Gastroesophageal sphincter (tissue), 4 donors: ENCODE data around the gene PRCP. TPM values are rescaled to one million over a fixed set of nuclear protein-coding genes. Genes with fewer than 3 reads are reported as not detected.

ENCODE experiments used
- ATAC-seq: fragments of 150-250 bp; one replicate; pipeline ENCODE4 v1.9.1; 2016; ENCODE audit warnings: mild to moderate bottlenecking, moderate library complexity
- H3K27ac ChIP-seq, 4 donors: fragments of 200-600 bp; sonication (generic) in 3 of 4; 1 replicate in 3 of 4; 2 replicates in 1 of 4; pipeline ENCODE4 v1.5.1; 2016 to 2019
- H3K27me3 ChIP-seq: fragments of 200-600 bp; sonication (generic); one replicate; pipeline ENCODE4 v1.5.1; 2019
- H3K36me3 ChIP-seq, 2 donors: fragments of 200-600 bp; sonication (generic); one replicate each; pipeline ENCODE4 v1.5.1; 2019; ENCODE audit warnings: control low read depth in 1 of 2
- H3K4me1 ChIP-seq, 3 donors: fragments of 200-600 bp; sonication (generic); 1 replicate in 2 of 3; 2 replicates in 1 of 3; pipeline ENCODE4 v1.5.1; 2016 to 2019; ENCODE audit warnings: control low read depth in 2 of 3
- H3K4me3 ChIP-seq, 2 donors: fragments of 200-600 bp; sonication (generic); one replicate each; pipeline ENCODE4 v1.5.1; 2019; ENCODE audit warnings: mild to moderate bottlenecking in 1 of 2, moderate library complexity in 1 of 2
- H3K9me3 ChIP-seq, 3 donors: fragments of 200-600 bp; sonication (generic); one replicate each; pipeline ENCODE4 v1.5.1; 2017 to 2019; ENCODE audit warnings: control low read depth in 2 of 3
- CTCF ChIP-seq, 4 experiments: fragments of 200-600 bp in 2 of 4; fragments of 450-650 bp in 2 of 4; sonication (generic) in 1 of 4; IDR thresholded peaks; one replicate each; pipeline ENCODE4 v1.5.1; 2017 to 2019; ENCODE audit warnings: antibody characterized with exemption in 4 of 4, mild to moderate bottlenecking in 2 of 4, moderate library complexity in 2 of 4
- EP300 ChIP-seq: sonication (generic); formaldehyde crosslinking; IDR thresholded peaks from one replicate; pipeline ENCODE4 v1.6.1; 2017; ENCODE audit warnings: antibody characterized with exemption, mild to moderate bottlenecking
- POLR2A ChIP-seq, 2 donors: fragments of 450-650 bp; IDR thresholded peaks; one replicate each; pipeline ENCODE4 v1.6.1; 2017; ENCODE audit warnings: antibody characterized with exemption in 2 of 2, mild to moderate bottlenecking in 2 of 2, moderate library complexity in 1 of 2
- POLR2AphosphoS5 ChIP-seq: sonication (generic); formaldehyde crosslinking; IDR thresholded peaks from one replicate; pipeline ENCODE4 v1.6.1; 2017; ENCODE audit warnings: antibody characterized with exemption
- WGBS, 2 donors: methylation state at CpG; one replicate each; pipeline ENCODE4 v1.1.5; 2018; ENCODE audit warnings: low coverage in 1 of 2; 5-methylcytosine and 5-hydroxymethylcytosine counted together
- total RNA-seq, 4 donors: library from RNA; depleted of rRNA; stranded (reverse); fragments of >200 nt; gene quantifications; one replicate each; pipeline ENCODE4 v1.1.0, GENCODE V29; 2016

The PRCP gene
- total RNA-seq, 4 donors from 2014 or later: 22.8 to 62.2 (median 42.4) TPM

- H3K36me3 ChIP-seq: no peaks in the 10 kb centered on the region
- no peaks in the 10 kb centered on the region for H3K9me3 ChIP-seq
- H3K4me1 ChIP-seq: no peaks in the 10 kb centered on the region
- no peak overlapping the region for H3K27ac ChIP-seq
- H3K27me3 ChIP-seq: peaks cover 12% of the 10 kb centered on the region
- ATAC-seq: no peak
- TF ChIP-seq CTCF (IDR thresholded peaks at IDR 0.05) (no peak), POLR2AphosphoS5 (no peak), EP300 (no peak), POLR2A (IDR thresholded peaks at IDR 0.05) (no peak)
- WGBS, 2 donors: 72% methylated on average over 5 of the region's 8 CpGs; no CpG with 5 or more reads in 1 of the 2 donors
- H3K4me3 ChIP-seq: no peak overlapping the region
Observed at GRCh38 chr11:82811369-82811768, 88.9 kb downstream of the PRCP start.

- Histone ChIP-seq H3K27me3 (peaks cover 12% of the 10 kb centered on the region), H3K36me3 (no peaks in the 10 kb centered on the region), H3K4me3 (no peak overlapping the region), H3K9me3 (no peaks in the 10 kb centered on the region), H3K4me1 (no peaks in the 10 kb centered on the region), H3K27ac (no peak overlapping the region)
- WGBS, 2 donors: 72 to 80% methylated on average over 1 to 2 of the region's 3 CpGs
- ATAC-seq: no peak
- TF ChIP-seq POLR2AphosphoS5: no peak
Observed at GRCh38 chr11:82810738-82811137, 89.5 kb downstream of the PRCP start.

GRCh38 chr11:82810326-82810725 is 89.9 kb downstream of the PRCP start:
- ATAC-seq: no peak
- H3K36me3 ChIP-seq: no peaks in the 10 kb centered on the region
- no peaks in the 10 kb centered on the region for H3K9me3 ChIP-seq

DNA sequence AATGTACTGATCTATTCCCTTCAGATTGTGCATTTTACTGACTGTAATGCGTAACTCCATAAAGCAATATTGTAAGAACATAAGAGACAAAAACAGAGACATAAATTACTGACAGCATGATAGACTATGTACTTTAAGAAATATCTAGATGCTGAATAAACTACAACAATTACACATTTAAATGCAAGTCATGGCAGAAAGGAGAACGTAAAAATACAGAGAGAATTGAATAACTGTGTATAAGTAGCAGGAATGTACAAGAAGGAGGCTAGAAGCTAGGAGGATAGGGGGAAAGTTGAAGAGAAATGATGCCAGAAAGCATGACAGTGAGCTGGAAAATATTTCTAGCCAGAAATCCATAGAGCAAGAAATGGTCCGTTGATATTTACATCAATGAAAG is 92.6 kb downstream of the PRCP start:
- ATAC-seq: no peak
- TF ChIP-seq POLR2AphosphoS5 (no peak), POLR2A (IDR thresholded peaks at IDR 0.05) (no peak), CTCF (IDR thresholded peaks at IDR 0.05) (no peak), EP300 (no peak)
- H3K27me3 ChIP-seq: peaks cover 19% of the 10 kb centered on the region
- no peaks in the 10 kb centered on the region for H3K36me3 ChIP-seq
- 64 to 78% methylated on average over 3 of the region's 3 CpGs for WGBS, 2 donors
- no peak overlapping the region for H3K27ac ChIP-seq
- H3K4me1 ChIP-seq: no peaks in the 10 kb centered on the region
- H3K9me3 ChIP-seq: no peaks in the 10 kb centered on the region
- no peak overlapping the region for H3K4me3 ChIP-seq

More at GRCh38 chr11:82810326-82810725, 89.9 kb downstream of the PRCP start:
- Histone ChIP-seq H3K4me3 (no peak overlapping the region), H3K27me3 (peaks cover 16% of the 10 kb centered on the region), H3K27ac (no peak overlapping the region), H3K4me1 (no peaks in the 10 kb centered on the region)
- WGBS, 2 donors: 100% methylated on average over 1 of the region's 1 CpG
- TF ChIP-seq POLR2A (IDR thresholded peaks at IDR 0.05): no peak
- TF ChIP-seq POLR2AphosphoS5: no peak
- TF ChIP-seq CTCF (IDR thresholded peaks at IDR 0.05): no peak
- TF ChIP-seq EP300: no peak

DNA sequence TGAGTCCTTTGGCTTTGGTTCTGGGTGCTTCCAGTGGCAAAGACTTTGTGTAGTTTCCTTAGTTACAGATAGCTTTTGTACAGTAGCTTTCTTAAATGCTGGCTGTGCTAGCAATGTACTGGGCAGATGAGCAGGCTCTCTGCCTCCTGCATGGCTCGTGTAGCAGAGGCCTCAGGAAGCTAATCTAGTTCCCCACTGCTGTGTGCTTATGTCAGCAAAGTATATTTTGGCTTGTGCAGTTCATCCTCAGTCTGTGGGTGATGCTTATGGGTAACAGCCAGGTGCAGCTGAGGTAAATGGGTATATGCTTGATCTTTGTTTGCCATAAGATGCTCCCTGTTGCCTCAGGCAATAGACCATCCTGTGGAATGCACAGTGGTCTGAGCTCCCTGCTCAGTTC is 97.5 kb downstream of the PRCP start:
- ATAC-seq: no peak
- H3K4me3 ChIP-seq: no peak overlapping the region
- no peak for TF ChIP-seq CTCF (IDR thresholded peaks at IDR 0.05)
- no peak for TF ChIP-seq EP300
- no peak for TF ChIP-seq POLR2AphosphoS5
- TF ChIP-seq POLR2A (IDR thresholded peaks at IDR 0.05): no peak
- no peaks in the 10 kb centered on the region for H3K4me1 ChIP-seq
- peaks cover 12% of the 10 kb centered on the region for H3K27me3 ChIP-seq
- WGBS, 2 donors: no CpG with 5 or more reads among the region's 1 CpG
- no peaks in the 10 kb centered on the region for H3K36me3 ChIP-seq
- H3K27ac ChIP-seq: no peak overlapping the region
- H3K9me3 ChIP-seq: no peaks in the 10 kb centered on the region
